Chondrocyte (in vitro differentiated cells): ENCODE data around the gene MBD1. TPM values are rescaled to one million over a fixed set of nuclear protein-coding genes. Genes with fewer than 3 reads are reported as not detected.
"Not testable (repeated sequence)": the region's sequence is repeated elsewhere in the genome, so short reads cannot be mapped to it uniquely, and the experiment has no call there.

Experiments used
- DNase-seq: peaks from one replicate; pipeline ENCODE4 v3.0.0; 2021; ENCODE audit warnings: mixed read lengths, low spot score
- H3K27ac Mint-ChIP-seq: one replicate; pipeline ENCODE4 v1.8.0; 2021; ENCODE audit warnings: mild to moderate bottlenecking, moderate library complexity, mixed read lengths; ENCODE audit not compliant: unreplicated experiment
- H3K27me3 Mint-ChIP-seq: 2 replicates; pipeline ENCODE4 v1.8.0; 2021; ENCODE audit warnings: low read depth, mixed read lengths
- H3K36me3 Mint-ChIP-seq: 2 replicates; pipeline ENCODE4 v1.8.0; 2021; ENCODE audit warnings: low read depth, mixed read lengths
- H3K4me1 Mint-ChIP-seq: 2 replicates; pipeline ENCODE4 v1.8.0; 2021; ENCODE audit warnings: low read depth, mild to moderate bottlenecking, mixed read lengths
- H3K4me3 Mint-ChIP-seq: one replicate; pipeline ENCODE4 v1.8.0; 2021; ENCODE audit warnings: mild to moderate bottlenecking, moderate library complexity, mixed read lengths; ENCODE audit not compliant: unreplicated experiment
- H3K9me3 Mint-ChIP-seq: 2 replicates; pipeline ENCODE4 v1.8.0; 2021; ENCODE audit warnings: low read depth, mixed read lengths
- CTCF ChIP-seq: fragments of 200-600 bp; sonication (generic); IDR thresholded peaks from 2 replicates; pipeline ENCODE4 v1.5.0; 2021; ENCODE audit warnings: antibody characterized with exemption, mild to moderate bottlenecking, moderate library complexity
- total RNA-seq: library from RNA; stranded (reverse); gene quantifications from 3 replicates; pipeline ENCODE4 v1.2.1, GENCODE V29; 2021

Gene MBD1
- total RNA-seq, 1 donor from 2014 or later = 62.0 TPM

GRCh38 chr18:50240080-50240563 is 41.2 kb downstream of the MBD1 start:
- DNase-seq = no peak
- Mint-ChIP-seq H3K27me3 (peaks cover 2% of the 10 kb centered on the region), H3K36me3 (peaks cover 6% of the 10 kb centered on the region), H3K9me3 (peaks cover 32% of the 10 kb centered on the region), H3K4me3 (no peak overlapping the region), H3K27ac (no peak overlapping the region), H3K4me1 (no peaks in the 10 kb centered on the region)
- no peak for TF ChIP-seq CTCF

- H3K27me3 Mint-ChIP-seq = peaks cover 27% of the 10 kb centered on the region
- H3K9me3 Mint-ChIP-seq = no peaks in the 10 kb centered on the region
- TF ChIP-seq CTCF = no peak
- no peaks in the 10 kb centered on the region for H3K36me3 Mint-ChIP-seq
- H3K4me1 Mint-ChIP-seq = no peaks in the 10 kb centered on the region
- no peak overlapping the region for H3K27ac Mint-ChIP-seq
- no peak for DNase-seq
- H3K4me3 Mint-ChIP-seq = no peak overlapping the region
Observed at GRCh38 chr18:50232419-50232818, 48.9 kb downstream of the MBD1 start.

GRCh38 chr18:50231621-50232020 is 49.7 kb downstream of the MBD1 start:
- DNase-seq = no peak
- Mint-ChIP-seq H3K9me3 (no peaks in the 10 kb centered on the region), H3K27ac (no peak overlapping the region), H3K27me3 (peaks cover 27% of the 10 kb centered on the region), H3K4me3 (no peak overlapping the region), H3K4me1 (no peaks in the 10 kb centered on the region), H3K36me3 (no peaks in the 10 kb centered on the region)
- TF ChIP-seq CTCF = no peak

- H3K27ac Mint-ChIP-seq, DNase-seq, H3K4me1 Mint-ChIP-seq, H3K36me3 Mint-ChIP-seq, H3K4me3 Mint-ChIP-seq: not testable (repeated sequence)
- Mint-ChIP-seq H3K27me3 (peaks cover 18% of the 10 kb centered on the region), H3K9me3 (peaks cover 21% of the 10 kb centered on the region)
Observed at GRCh38 chr18:50220249-50220648, 61.1 kb downstream of the MBD1 start.

Other genes with a start within 250 kb of the MBD1 start
- 0.97 TPM in 2 of 3 replicates, not detected in the other for gene MYO5B, start 86.4 kb downstream of the MBD1 start, total RNA-seq
- 0.17 to 0.26 TPM in 2 of 3 replicates, not detected in the other for gene CFAP53, start 15.0 kb downstream of the MBD1 start, total RNA-seq
- gene CXXC1, start 6.2 kb upstream of the MBD1 start, total RNA-seq = 47.6 to 60.3 TPM (median 59.2 TPM) in 3 replicates
- gene SKA1, start 93.5 kb upstream of the MBD1 start, total RNA-seq = 3.7 to 4.7 TPM (median 4.3 TPM) in 3 replicates